ENCODE measurements around the gene IGF2BP1. TPM values are rescaled to one million over a fixed set of nuclear protein-coding genes. Genes with fewer than 3 reads are reported as not detected.
"Not testable (repeated sequence)": the region's sequence is repeated elsewhere in the genome, so short reads cannot be mapped to it uniquely, and the experiment has no call there.

Gene IGF2BP1
- polyA plus RNA-seq, 4 donors = 15.1 to 22.2 (median 19.8) TPM

DNA sequence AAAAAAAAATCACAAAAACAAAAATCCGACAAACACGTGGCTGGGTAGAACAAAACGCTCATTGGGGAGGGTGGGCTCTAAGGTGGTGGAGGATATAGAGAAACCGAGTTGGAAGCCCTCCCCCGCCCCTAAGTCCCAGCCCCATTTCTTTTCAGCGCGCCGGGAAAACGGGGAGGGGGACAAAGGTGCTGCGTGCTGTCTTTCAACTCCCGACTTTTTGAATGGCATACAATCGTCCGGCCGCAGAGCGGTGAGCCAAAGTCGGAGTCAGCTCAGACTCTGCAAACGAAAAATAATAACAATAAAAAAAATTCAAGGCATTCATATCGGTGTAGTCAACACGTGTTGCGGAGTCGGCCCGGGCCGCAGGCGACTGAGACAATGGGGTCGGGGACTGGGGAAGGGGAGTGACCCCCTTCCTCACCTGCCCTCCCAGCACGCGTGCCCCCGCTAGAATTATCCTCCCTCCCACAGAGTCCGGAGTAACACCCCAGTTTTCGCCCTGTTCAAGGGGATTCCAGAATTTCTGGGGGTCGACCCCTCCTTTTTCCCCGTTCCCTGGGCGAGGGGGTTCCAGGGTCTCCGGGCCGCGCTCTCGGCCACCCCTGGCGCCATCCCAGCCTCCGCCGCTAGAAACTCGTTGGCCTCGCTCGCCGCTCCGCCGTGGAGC is 1.7 kb upstream of the IGF2BP1 start:
- DNase-seq (ENCODE audit: low read depth in 4 of 4, low spot score in 3 of 4) = no peak

DNA sequence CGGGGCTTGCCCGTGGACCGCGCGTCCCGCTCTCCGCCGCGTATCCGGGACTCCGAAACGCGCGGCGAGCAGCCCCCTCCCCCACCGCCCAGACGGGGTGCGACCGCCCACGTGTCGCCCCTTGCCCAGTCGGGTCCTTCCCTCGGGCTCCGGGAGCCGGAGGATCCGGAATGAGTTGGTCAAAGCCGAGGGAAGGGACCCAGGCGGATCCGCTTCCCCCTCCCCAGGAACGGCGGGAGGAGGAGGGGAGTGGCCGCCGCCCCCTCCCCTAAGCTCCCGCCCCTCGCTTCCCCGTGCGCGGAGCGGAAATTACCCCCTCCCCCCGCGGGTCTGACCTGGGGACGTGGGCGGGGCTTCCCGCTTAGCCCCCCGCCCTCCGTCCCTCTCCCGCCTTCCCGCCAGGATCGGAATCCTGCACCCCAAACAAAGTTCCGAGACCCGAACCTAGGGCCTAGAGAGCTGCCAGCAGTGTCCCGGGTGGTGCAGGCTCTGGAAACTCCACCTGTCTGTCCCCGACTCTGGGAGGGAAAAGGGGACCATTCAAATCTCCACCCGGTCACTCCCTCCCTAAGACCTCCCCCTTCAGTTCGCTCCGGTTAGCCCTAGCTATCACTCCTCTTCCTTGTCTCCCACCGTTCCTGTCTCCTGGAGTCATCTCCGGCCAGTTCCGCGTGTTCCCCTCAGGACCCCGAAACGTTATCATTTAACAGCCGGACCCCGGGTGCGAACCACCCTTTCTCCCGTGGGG is 1.0 kb upstream of the IGF2BP1 start:
- peak in 1 of 4 donors; percentile 47 for DNase-seq (ENCODE audit: low read depth in 4 of 4, low spot score in 3 of 4)

DNA sequence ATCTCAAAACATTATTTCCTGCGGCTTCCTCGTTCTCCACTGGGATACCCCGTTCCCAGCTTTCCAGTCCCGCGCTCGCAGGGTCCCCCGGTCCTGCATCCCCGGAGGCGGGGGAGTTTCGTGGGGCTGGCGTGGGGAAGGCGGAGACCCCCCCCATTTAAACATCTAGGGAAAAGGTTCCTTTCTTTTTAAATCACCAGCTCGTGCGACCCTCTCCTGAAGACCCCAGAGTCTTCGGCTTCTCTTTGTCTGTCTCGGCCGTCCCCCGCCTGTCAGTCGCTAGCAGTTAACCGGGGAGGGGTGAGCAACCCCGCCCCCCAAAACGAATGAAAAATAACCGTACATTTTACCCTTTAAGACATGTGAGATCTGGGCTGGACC is 473 bp upstream of the IGF2BP1 start:
- no peak for DNase-seq (ENCODE audit: low read depth in 4 of 4, low spot score in 3 of 4)

DNA sequence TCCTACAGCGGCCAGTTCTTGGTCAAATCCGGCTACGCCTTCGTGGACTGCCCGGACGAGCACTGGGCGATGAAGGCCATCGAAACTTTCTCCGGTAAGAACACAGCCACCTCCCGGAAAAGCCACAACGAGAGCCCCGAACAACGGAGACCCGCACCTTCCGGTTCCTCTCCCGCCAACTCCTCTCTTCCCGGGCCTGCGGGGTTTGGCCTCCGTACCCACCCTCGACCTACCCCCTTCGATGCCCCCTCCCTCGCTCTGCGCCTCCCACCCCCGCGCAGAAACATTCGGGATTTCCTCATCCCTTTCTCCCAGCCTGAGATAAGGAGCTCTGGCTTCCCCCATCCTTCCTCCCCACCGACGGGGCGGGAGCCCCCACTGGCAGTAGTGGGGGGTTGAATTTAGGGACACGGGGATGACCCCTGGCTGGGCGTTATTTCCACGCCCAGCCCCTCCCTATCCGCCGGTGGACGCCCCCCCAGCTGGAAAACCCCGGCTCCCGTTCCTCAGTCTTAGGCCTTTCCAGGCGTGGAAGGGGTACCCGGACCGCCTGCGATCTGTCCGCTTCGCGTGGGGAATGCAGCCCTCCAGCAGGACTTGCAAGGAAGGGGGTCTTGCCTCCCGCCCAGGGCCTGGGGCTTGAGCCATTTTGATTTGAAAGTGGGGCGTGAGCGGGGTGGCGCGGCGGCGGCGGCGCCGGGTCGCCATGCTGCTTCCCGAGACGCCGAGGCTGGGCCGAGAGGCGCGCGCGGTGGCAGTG is 822 bp downstream of the IGF2BP1 start:
- DNase-seq (ENCODE audit: low read depth in 4 of 4, low spot score in 3 of 4) = no peak

DNA sequence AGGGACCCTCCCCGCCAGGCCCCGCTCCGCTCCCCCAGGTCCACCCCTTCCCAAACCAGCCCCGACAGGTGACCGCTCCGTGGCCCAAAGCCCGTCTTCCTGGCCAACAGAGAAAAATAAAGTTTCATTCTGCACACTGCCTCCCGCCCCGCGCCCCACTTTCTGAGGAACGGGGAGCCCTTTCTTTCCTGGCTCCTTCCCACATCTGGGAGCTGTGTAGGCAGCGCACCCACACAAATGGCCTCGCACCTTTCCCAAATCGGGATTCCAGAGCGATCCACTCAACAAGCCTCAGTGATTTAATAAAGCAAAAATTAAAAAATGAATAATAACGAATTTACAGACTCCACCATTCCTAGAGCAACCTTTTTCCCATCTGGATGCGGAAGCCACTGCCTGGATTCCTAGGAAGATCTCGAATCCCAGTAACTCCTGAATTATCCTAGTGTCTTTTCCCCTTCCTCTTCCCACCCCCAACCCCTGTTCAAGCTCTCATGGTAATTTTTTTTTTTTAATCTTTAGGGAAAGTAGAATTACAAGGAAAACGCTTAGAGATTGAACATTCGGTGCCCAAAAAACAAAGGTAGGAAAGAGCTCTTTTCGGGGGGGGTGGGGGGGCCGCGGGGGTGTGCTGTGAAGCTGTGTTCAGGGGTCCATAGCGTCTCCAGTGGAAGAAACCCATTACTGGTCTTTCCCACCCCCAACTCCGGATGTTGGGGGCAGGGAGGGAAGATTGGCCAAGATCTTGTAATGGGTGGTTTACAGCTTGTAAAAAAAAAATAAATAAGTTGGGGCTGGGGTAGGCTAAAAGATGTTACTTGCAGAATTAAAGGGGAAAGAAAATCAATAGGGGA is 1.6 kb downstream of the IGF2BP1 start:
- no peak for DNase-seq (ENCODE audit: low read depth in 4 of 4, low spot score in 3 of 4)

DNA sequence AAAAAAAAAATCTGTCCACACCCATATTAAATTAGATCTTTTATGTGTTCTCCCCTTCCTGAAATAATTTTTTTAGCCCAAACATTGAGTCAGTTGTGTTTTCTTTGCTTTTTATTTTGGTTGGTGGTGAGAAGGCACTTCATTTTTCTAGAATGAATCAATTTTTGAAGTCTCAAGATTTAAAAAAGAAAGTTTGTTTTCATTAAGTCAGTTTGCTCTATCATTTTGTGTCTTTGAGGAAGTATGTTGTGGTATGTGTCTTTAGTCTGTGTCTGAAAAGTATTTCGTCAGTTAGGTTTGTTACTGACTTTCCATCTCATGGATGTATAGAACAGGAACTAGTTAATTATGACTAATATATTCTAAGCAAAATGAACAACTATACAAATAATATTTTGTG is 3.8 kb downstream of the IGF2BP1 start:
- DNase-seq (ENCODE audit: low read depth in 4 of 4, low spot score in 3 of 4) = no peak

DNA sequence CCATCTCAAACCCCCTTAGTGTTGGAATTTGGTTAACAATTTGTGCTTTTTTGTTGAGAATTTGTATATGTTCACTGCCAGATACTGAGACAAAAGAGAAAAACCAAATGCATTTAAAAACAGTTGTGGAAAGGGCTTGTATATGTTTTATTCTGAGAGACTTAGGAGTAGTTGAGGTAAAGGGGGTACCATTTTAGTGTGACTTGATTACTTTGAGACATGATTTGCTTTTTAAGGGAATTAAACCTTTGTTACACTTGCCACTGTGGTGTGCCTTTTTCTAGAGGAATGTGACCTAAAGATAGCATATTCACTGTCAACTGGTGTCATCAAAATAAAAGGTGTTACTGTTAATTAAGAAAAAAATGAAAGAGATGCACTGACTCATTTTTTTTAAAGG is 4.5 kb downstream of the IGF2BP1 start:
- no peak for DNase-seq (ENCODE audit: low read depth in 4 of 4, low spot score in 3 of 4)

DNA sequence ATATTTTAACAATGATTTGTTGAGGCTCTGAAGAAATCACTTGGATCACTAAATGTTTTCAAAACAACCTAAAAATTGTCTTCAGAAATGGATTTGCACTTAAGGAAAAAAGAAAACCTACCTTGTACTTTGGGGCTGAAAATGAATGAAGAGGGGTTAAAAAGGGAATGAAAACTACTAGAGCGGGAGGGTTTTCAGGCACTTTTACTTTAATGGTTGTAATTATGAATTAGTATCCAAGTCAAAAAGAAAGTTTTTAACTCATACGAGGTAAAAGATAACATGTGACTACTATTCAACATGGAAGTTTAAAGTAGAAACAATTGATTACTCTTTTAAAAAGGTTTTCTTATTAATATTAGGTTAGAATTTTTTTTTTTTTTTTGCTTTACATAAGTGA is 5.1 kb downstream of the IGF2BP1 start:
- DNase-seq (ENCODE audit: low read depth in 4 of 4, low spot score in 3 of 4) = no peak

DNA sequence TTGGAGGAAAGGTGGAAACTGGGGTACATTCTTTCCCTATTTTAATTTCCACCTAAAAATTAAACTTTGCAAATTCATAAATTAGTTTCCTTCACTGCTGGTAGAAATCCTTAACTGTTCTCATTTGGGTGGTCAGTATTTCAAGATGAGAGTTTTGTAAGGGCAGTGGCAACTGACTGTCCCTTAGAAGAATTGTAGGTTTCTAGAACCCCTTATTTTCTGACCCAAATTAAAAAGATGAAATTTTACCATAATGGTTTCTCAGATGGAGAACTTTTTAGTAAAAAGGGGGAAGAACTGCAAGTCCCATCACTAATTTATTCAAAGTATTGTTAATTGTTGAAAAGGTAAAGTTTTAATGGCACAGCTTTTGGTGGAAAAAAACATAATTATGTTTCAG is 5.6 kb downstream of the IGF2BP1 start:
- DNase-seq (ENCODE audit: low read depth in 4 of 4, low spot score in 3 of 4) = no peak

DNA sequence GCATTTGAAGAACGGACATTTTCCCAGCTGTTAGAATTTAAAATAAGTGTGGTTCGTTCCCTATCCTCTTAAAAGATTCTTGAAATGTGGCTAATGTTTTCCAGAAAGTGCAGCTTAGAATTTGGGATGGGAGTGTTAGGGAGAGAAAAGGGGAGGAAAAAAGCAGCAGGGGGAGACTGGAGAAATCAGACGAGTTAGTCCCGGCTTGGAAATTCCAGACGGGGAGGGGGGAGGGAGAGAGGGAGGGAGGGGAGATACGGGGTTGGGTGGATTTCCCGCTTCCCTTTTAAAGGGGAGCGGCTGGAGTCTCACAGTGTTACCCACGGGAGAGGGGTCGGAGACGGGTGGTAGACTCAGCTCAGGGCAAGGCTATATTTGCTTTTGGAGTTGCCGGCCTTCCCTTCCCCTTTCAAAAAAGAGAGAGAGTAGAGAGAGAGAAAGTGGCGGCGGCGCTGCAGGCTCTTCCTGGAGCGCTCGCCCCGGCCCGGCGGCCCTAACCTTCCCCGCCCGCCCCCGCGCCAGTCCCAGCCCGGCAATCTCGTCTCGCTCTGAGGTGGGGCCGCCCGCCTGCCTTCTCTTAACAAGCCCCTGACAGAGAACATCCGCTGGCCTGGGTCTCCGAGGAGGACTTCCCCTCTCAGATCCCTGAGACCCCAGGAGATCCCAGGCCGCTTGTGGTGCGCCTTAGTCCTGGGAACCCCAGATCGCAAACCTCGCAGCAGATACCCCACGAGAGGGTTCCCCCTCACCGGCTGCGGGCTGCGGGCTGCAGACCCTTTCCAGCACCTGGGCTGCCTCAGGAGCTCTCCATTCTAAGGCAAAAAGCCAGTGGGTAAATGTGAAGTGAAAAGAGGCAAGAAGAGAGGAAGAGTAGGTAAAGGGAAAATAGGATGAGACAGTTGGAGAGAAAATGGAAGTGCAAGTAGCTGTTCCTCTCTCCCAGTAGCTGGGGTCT is 6.6 kb downstream of the IGF2BP1 start:
- DNase-seq (ENCODE audit: low read depth in 4 of 4, low spot score in 3 of 4) = no peak

DNA sequence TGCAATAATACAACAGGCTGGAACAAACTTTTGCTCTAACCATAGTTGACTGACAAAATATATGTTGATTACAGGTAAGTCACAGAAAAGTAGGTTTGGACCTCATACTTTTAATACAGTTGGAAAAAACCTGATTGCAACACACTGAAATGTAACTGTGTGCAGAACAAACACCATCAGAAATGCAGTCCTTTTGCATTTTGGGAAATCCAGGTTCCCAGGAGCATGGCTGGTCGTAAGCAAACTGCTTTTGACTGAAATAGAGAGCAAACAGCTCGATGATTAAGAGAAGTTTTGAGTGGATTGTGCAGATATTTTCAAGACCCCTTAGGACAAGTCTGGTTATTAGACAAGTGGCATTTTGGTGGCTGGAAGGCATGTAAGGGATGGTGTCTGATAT is 8.0 kb downstream of the IGF2BP1 start:
- no peak for DNase-seq (ENCODE audit: low read depth in 4 of 4, low spot score in 3 of 4)

DNA sequence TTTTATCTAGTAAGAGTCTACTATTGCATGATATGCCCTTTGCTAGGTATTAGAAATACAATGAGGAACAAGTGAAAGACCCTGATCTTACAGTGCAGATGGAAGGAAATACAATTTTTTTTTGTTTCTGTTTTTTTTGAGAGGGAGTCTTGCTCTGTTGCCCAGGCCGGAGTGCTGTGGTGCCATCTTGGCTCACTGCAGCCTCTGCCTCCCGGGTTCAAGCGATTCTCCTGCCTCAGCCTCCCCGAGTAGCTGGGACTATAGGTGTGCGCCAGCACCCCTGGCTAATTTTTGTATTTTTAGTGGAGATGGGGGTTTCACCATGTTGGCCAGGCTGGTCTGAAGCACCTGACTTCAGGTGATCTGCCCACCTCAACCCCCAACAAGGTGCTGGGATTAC is 11.7 kb downstream of the IGF2BP1 start:
- not testable (repeated sequence) for DNase-seq (ENCODE audit: low read depth in 4 of 4, low spot score in 3 of 4)

DNA sequence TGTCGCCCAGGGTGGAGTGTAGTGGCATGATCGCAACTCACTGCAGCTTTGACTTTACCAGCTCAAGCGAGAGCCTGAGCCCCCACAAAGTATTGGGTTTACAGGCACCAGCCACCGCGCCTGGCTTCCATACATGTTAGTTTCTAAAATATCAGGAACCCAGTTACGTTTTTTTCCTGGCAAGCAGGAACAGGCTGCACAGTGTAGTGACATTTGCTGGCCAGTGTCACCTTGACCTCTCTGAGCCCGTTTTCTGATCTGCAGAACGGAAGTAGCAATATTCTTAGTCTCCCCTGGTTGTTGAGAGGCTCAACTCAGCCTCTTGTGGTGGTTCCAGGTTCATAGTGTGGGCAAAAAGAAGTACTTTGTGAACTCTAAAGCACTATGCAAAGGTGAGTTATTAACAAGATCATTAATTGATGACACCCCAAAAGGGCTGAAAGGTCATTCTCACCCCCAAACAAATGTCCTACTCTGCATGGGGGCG is 15.6 kb downstream of the IGF2BP1 start:
- DNase-seq (ENCODE audit: low read depth in 4 of 4, low spot score in 3 of 4) = no peak

DNA sequence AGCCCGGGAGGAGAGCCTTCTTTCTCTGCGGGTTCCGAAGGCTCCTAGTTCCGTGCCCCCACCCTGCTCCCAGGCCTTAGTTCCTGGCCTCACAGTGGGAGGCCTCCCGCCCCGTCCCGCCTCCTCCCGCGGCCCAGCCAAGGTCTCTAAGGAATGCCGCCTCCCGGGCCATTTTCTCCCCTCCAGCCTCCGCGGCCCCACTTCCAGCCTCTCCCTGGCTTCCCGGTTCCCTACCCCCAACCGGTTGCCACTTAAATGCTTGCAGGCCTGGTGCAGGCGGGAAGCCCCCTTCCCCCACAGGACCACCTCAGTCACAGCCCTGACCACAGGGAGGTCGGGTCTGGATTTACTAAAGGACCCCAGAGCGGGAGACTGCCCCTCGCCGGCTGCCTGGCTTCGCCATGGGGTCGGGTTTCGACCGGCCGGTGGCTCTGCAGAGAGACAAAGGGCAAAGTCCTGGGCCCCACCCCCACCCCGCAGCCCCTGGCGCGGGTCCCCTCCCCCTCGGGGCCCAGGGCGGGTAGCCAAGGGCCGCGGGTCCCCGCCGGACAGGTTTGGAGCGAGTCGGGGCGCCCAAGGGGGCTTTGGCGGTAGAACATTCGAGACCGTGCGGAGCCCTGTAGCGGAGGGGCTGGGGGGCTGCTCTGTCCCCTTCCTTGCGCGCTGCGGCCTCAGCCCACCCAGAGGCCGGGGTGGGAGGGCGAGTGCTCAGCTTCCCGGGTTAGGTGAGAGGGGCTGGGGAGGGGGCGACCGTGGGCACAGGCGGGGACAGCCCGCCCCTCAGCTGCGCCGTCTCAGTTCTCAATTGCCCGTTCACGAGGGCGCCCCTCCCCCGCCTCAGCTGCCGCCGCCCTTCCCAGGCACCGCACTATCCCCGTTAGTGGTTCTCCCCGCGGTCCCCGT is 16.4 kb downstream of the IGF2BP1 start:
- DNase-seq (ENCODE audit: low read depth in 4 of 4, low spot score in 3 of 4) = no peak

DNA sequence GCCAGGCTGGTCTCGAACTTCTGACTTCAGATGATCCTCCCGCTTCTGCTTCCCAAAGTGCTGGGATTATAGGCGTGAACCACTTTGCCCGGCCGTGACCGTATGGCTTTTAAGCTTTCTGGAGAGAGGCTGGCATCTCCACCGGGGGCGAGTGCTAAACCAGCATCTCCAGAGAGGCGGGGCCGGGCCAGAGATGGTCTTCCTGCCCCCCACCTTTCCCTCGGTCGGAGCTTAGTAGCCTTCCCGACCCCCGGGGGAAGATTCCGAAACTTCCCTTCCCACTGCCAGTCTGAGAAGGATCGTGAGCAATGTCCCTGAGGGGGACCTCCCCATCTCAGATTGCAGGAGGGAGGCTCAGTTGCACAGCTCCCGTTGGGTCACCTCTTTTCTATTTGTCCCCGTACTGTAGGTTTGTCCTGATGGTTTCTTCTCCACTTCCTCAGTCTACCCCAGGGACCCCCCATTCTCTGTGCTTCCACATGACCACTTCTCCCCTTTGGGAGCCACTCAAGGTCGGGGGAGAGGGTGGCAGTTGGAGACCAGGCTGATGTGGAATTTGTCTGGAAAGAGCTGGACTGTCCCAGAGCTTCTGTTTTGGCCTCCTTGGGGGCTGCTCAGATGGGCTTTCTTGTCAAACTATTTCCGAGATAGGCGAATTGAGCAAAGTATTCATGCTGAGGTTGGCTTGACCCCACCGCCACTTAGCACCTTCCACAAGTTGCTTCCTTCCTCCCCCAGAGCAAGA is 18.2 kb downstream of the IGF2BP1 start:
- no peak for DNase-seq (ENCODE audit: low read depth in 4 of 4, low spot score in 3 of 4)

DNA sequence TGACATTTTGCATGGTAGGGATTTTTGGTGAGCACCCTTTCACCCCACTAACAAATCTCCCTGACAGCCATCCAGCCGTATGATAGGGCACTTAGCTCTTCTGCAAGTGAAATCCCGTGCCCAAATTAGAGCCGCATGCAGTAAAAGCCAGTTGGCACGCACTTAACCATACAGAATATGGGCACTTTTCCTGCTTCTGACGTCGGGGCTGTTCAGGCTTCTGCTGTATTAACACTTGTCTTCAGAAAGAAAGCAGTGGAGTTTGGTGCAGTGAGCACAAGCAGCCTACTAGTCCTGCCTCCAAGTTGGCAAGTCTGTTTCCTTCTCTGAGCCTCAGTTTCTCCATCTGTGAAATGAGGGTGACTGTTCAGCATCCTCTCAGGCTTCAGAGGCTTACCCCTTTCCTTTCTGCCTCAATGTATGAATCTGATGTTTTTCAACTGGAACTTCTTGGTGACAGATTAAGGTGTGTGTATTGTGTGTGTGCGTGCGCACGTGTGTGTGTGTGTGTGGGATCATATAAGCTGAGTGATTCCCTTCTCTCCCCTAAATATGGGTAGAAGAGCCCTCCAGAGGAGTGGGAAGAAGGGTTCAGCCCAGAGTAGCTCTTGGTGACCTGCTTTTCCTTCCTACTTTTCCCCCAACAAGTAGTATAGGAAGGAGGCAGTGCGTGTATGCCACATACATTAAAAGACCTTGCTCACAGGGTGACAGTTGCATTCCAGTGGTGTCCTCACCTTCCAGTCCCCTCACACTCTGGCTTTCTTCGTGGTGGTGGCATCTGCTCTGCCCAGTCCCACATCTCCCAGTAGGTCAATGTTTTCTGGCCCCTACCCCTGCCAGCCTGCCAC is 19.0 kb downstream of the IGF2BP1 start:
- no peak for DNase-seq (ENCODE audit: low read depth in 4 of 4, low spot score in 3 of 4)

Data from right renal pelvis (tissue), 4 donors.